NCI-H345 treated with DMSO at 0.1 percent for 48 hours (cell line): ENCODE measurements around the gene OR9Q1.
"Not testable (repeated sequence)": the region's sequence is repeated elsewhere in the genome, so short reads cannot be mapped to it uniquely, and the experiment has no call there.

ENCODE experiments used
- DNase-seq: peaks from one replicate; lab custom pipeline; 2025; ENCODE audit not compliant: unreplicated experiment; lab: John Stamatoyannopoulos, UW

Gene OR9Q1

DNA sequence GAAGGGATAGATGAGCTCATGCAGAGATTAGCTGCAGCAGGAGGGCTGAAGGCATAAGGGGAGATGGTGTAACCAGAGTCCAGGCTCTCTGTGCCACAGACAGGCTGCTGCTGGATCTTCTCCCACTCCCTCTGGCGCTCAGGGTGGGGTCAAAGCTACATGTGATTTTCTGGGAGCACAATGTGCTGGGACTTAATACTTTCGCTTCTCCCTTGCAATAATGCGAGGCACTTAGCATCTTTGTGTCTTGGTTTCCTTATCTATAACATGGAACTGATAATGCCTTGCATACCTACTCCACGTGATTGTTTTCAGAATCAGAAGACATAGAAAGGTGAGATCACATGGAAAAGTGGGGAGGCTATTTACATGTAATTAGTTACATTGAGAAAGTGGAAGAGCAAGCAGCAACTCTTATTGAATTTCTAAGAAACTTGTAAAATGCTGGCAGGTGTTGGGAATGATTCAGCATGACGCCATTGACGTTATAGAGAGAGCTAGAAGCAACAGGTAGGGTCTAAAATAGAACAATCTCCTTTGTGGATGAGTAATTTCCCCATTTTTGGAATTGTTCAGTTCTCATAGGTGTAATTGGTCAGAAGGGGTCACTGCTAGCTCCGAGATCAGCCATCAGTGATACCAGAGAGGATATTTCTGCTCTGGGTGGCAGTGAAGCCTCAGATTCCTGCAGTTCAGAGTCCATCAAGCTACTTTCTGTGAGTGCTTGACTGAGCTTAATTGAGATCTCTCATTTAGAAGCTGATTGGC, 109.8 kb downstream of the OR9Q1 start:
- no peak for DNase-seq

DNA sequence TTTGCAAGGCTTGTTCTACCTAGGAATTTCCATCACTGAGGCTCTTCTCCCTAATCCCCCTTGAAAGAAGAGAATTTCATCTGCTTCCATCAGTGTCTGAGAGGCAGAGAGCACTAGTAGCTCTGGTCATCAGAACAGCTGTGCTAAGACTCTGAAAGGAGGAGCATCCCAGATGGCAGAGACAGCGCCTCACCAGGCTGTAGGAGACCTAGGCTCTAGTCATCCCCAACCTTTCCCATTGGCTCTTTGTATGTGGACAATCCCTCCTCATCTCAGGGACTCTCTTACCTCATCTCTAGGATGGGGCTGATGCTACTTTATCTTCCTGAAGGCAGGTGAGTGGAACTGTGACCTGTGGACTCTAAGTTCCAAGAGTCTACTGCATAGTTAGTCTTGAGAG, 110.5 kb downstream of the OR9Q1 start:
- no peak for DNase-seq

DNA sequence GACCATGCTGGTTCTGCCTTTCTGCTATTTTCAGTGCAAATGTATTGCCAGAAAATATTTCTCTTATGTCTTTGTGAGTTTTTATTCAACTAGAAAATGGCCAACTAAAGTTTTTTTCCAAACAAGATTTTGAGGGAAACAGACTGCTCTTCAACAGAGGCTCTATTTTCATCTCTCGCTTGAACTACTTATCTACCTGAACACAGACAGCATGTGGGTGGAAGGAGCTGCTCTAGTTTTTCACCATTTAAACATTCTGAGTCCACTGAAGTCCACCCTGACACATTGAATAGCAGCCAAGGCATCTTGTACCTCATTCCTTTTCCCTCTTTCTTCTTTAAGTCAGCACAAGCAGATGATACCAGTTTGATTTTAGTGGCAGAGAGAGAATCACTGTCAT, 111.5 kb downstream of the OR9Q1 start:
- no peak for DNase-seq

DNA sequence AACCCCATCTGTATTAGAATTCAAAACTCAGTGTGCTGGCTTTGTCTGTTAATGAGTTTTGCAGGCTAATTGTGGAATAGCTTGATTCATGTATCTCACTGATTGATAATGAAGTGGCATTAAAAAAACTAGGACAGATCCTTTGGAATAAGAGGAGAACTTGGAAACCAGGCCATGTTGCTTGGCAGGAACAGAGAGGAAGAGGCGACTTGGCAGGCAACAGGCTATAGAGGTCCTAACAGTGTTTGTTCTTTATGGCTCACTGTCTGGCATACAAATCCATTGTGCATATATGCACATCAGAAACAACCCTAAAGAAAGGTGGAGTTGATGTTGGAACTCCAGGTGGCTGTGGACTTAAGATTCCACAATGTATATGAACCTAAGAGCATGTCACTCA, 119.1 kb downstream of the OR9Q1 start:
- no peak for DNase-seq

DNA sequence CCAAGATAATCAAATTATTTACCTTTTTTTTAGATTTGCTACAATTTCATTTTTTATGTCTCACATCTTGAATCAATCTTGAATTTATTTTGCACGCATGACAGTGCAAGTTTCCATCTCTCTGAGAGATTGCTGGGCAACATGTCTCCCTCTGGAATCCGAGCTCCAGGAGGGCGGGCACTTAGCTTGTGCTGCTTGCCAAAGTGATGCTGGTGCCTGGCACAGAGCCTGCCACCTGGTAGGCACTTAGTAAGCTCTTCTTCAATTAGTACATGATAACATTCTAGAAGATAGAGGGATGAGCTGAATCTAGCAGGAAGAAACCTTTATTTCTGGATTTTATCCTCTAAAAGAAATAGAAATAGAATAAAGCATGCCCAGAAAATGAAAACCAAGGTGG, 129.1 kb downstream of the OR9Q1 start:
- DNase-seq, result no peak

DNA sequence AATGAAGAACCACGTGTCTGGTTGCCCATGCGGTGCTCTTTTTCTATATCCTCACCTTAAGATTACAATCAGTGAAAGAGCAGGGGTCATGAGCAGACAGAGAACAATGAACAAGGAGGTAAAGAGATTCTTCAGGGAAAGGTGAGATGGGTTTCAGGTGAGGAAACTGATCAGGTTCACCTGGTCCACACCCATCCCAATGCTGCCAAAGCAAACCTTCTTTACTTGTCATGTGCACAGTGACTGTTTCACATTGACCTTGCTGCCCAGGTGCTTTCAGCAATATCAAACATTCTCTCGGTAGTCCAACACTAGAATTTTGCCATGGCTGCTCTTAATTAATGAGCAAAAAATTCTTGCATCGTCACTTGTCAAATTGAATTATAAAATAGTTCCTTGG, 140.7 kb downstream of the OR9Q1 start:
- no peak for DNase-seq

DNA sequence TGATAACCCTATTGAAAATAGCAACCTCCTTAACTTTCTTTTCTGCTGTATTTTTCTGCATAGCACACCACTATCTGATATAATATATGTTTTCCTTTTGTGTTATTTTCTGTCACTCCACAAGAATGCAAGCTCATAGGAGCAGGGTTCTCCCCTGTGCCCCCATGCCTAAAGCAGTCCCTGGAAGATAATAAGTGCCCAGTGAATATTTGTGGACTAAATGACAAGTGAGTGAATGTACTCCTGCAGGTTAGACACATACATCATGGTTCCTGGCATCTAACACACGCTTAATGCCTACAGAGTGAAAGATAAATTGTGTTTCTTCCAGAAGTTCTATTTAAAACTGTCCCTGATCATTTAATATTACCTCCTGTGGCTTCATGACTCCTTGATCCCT, 141.3 kb downstream of the OR9Q1 start:
- no peak for DNase-seq

DNA sequence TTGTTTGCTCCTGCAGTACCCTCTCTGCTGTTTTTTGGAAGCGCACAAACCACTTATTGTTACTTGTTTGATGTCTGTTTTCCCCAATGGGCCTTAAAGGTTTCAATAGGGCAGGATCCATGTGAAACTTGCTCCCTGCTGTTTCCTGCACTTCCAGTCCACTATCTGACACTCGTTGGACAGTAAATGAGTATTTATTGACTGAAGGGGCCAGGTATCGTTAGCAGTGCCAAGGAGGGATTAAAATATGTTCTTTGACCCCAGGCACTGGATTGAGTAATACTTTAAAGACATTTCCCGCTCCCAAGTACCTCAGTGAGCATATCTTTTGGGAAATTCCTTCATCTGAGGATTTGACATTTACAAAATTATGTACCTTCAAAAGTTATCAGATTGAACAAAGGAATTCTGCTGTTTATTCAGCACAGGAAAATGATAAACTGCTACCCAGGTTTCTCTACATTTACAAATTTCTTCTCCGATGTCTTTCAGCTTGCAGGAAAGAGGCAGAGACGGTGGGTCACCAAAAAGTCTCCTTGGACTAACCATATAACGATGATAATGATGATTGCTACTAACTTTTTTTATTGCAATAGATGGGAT, 141.9 kb downstream of the OR9Q1 start:
- DNase-seq, result no peak

DNA sequence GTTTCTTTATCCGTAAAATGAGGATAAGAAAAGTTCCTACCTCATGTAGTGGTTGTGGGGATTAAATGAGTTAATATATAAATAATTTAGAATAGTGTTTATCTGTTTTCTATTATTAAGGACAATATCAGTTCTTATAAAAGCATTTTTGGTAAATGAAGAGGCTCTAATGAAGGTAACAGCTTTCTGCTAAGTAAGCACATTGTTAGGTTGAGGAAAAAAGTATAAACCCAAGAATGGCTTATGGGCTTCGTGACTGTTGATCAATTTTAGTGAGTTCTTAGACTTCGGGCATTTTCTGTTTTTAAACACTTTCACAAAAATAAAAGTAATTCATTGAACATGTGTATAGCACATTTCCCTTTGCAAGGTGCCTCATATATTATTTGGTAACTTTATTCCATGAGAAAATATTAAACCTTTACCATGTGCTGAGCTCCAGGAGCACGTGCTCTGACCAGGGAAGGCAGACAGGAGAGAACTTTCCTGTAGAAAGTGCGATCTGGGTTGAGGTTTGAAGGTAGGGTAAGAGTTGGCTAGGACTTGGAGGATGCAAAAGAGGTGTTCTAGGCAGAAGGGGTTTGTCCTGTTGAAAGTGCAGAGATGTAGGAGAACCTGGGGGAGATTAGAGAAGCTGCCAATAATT, 153.9 kb downstream of the OR9Q1 start:
- DNase-seq, result no peak

DNA sequence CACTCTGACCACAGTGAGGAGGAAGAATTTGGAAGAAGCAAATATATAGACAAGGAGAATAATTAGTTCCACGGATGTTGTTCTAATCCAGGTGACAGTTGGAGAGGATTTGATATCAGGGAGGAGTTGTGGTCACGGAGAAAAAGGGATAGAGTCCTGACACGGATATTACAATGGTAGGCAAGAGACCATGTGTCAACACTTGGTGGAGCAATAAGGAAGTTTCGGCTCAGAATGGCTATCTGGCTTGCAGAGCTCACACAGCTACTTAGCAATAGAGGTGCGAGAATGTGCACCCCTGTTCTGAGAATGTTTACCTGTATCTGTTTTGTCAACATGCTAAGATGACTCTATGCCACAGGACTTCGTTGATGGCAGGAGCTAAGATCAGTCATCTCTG, 154.8 kb downstream of the OR9Q1 start:
- no peak for DNase-seq

DNA sequence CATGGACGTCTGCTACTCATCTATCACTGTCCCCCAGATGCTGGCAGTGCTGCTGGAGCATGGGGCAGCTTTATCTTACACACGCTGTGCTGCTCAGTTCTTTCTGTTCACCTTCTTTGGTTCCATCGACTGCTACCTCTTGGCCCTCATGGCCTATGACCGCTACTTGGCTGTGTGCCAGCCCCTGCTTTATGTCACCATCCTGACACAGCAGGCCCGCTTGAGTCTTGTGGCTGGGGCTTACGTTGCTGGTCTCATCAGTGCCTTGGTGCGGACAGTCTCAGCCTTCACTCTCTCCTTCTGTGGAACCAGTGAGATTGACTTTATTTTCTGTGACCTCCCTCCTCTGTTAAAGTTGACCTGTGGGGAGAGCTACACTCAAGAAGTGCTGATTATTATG, 156.0 kb downstream of the OR9Q1 start:
- no peak for DNase-seq

DNA sequence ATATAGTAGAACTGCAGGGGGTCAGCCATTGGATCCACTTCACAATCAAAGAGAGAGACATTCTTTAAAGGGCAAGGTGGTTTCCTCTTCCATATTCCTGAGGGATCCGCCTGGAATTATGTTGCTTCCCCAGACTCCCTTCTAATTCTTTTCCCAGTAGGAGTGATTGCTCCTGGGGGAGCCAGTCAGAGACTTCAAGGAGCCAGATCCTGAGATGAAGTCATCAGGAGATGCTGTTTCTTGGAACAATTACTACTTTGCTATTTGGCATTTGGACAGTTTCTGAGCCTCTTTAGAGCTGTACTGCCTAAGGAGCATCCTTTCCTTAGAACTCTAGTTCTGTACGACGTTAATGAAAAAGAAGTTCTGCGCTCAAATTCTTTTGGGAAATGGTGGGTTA, 163.3 kb downstream of the OR9Q1 start:
- DNase-seq, result no peak

DNA sequence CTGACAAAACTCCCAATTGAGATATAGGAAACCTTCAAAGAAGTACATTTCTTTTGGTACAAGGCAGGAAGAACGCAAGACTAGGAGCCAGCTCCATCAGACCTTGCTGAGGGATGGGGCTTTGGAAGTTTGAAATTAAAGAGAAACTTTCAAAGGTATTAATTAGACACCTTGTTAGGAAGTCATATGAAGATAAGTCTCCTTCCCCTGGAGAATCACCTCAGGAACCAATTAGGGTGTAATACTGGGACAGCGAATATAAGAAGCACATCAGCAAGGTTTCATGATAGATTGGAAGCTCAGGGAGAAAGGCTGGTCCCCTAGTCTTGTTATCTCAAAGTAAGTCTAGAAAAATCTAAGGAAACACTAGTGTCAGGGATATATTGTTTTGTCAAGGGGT, 165.1 kb downstream of the OR9Q1 start, which contains the start of gene OR9Q2:
Gene OR9Q2 (plus strand): TSS at position 301 of the 400 bp plus-strand sequence. CDS start 1,421 bp downstream, outside the sequence.
- no peak for DNase-seq

DNA sequence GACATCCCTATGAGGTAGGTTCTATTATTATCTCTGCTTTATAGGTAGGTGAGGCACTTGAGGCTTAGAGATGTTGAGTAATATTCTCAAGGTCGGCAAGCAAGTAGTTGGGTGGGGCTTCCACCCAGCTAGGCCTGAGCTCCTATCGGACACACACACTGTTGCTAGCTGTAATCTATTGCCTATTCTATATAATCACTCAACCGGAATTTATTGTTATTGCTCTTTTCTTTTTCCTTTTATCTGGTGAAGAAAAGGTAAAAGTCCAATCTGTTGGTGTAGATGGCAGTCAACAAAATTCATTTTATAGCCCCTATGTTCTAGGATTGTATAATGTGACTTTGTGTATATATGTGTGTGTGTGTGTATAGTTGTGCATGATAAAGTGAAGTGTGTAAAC, 168.5 kb downstream of the OR9Q1 start:
- no peak for DNase-seq

DNA sequence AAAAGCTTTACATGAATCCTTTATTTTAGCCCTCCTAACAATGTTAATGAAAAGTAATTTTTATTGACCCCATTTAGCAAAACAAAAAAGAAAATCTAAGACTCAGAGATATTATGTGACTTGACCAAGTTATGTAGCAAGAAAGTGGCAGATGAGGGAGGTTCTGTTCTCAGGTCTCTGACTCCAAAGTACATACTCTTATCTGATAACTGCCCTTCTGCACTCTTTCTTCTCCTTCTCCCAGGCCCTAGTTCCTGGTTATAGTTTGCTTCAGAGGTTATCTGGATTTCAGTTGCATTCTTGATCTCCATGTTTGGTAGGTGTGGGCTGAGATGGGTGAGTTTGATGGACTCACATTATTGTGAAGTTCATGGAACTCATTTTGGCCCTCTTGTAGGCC, 169.7 kb downstream of the OR9Q1 start:
- DNase-seq, result no peak

DNA sequence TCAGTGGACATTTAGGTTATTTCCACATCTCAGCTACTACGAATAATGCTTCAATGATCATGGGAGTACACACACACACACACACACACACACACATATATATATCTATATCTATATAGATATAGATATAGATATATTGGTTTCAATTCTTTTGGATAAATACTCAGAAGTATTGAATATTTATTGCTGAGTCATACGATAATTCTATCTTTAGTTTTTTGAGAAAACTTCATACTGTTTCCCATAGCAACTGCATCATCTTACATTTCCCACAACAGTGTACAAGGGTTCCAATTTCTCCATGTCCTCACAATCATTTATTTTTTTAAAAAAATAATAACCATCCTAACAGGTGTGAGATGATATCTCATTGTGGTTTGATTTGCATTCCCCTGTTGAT, 172.3 kb downstream of the OR9Q1 start:
- DNase-seq, result no peak

DNA sequence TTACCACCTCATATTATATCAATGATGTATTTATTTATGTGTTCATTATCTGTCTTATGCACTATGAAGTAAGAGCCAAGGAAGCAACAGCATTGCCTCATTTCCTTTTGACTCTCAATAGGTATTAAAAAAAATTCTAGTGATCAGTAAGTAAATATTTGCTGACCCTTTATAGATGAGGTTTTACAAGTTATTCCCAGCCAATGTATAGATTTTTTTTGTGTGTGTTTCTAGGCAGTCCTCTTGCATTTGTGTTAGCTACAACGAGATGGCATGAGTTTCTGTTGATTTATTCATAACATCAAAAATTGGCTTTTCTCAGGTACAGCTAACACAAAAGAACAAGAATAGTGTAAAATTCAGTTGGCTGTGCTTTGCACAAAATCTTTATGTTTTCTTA, 175.6 kb downstream of the OR9Q1 start:
- no peak for DNase-seq

DNA sequence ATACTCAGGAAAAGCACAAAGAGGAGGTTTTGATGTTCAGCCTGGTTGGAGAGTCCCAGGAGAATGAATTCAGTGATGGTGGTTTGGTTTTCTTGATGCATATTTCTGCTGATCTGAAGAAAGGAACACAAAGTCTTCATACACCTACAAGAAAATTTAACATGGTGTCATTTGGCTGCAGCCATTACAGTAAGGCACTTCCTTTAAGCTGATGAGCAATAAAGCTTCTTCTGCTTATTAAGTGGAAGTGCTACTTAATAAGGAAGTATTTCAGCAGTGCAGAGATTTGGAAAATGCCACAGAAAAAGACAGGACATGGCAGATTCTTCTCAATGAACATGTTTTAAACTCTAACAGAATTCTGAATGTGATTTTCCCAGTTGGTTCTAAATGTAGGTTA, 180.4 kb downstream of the OR9Q1 start, which contains the start of gene OR1S2:
Gene OR1S2 (minus strand): TSS at position 101 of the 400 bp plus-strand sequence. CDS start 0 bp downstream, at position 101.
- DNase-seq, result no peak

DNA sequence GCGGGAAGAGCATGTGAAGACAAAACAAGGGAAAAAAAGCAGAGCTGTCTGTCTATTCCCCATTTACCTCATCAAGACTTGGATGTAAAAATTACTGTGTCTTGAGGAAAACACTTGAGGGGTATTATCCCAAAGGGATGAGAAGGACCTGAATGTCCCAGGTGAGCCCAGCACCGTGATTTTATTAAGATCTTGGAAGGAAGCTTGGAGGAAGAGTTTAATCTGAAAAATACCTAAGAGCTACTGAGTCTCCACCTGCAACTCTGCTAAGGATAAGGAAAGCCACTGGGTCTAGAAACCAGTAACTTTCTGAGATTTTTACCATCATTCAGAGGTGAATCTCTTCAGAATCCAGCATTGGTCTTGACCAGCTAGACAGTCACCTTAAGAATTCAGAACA, 188.7 kb downstream of the OR9Q1 start, which contains the start of gene OR1S1:
Gene OR1S1 (plus strand): TSS at position 301 of the 400 bp plus-strand sequence.
- not testable (repeated sequence) for DNase-seq

DNA sequence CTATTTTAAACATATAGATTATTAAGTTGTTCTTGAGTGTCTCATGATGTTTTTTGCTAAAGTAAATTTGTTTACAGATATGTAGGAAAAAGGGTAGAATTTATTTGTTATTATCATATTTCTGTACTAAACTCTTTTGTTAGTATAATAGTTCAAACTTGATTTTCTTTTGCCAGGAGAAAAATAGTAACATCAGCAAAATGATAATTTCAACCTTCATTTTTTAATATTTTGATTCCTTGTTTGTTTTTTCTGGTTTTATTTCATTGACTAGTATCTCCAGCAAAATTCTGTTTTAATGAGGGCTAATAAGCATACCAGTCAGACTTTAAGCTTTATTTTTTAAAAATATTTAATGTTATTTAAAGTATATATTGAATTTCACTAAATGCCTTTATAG, 192.8 kb downstream of the OR9Q1 start:
- DNase-seq, result no peak

DNA sequence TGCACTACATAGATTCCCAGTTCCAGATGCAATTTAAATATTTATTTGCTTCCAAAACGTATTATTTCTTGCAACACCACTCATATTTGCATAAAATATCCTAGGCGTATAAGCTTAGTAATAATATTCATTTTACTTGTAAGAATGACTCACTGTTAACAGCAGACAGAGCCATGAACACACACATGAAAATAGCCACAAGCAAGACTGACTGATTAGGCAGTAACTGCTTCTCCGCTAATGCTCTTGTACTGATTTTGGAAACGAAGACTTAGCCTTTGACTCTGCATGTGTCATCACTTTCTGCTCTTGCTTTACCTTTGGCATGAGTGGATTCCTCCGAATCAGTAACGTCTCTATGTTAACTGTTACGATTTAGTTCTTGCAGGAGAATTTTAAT, 199.0 kb downstream of the OR9Q1 start:
- no peak for DNase-seq

DNA sequence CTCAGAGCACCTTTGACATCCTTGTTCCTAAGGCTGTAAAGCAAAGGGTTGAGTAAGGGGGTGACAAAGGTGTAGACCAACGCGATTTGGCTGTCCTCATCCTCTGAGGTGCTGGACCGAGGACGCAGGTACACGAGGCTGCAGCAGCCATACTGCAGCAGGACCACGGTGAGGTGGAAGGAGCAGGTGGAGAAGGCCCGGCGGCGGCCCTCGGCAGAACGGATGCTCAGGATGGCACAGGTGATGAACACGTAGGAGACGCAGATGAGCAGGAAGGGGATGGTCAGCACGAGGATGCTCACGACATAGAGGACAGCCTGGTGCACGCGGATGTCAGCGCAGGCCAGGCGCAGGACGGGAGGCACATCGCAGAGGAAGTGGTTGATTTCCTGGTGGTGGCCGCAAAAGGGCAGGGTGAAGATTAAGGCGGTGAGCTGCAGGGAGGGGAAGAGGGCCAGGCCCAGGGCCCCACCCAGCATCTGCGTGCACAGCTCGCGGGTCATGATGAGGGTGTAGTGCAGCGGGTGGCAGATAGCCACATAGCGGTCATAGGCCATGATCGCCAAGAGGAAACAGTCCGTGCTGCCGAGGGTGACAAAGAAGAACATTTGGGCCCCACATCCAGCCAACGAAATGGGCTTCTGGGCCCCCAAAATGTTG, 204.4 kb downstream of the OR9Q1 start:
- no peak for DNase-seq
